ENCODE results near the gene NFIX. TPM values are rescaled to one million over a fixed set of nuclear protein-coding genes. Genes with fewer than 3 reads are reported as not detected.

NFIX gene
- total RNA-seq, 6 experiments from 2014 or later = 20.3 to 40.0 (median 26.7) TPM

DNA sequence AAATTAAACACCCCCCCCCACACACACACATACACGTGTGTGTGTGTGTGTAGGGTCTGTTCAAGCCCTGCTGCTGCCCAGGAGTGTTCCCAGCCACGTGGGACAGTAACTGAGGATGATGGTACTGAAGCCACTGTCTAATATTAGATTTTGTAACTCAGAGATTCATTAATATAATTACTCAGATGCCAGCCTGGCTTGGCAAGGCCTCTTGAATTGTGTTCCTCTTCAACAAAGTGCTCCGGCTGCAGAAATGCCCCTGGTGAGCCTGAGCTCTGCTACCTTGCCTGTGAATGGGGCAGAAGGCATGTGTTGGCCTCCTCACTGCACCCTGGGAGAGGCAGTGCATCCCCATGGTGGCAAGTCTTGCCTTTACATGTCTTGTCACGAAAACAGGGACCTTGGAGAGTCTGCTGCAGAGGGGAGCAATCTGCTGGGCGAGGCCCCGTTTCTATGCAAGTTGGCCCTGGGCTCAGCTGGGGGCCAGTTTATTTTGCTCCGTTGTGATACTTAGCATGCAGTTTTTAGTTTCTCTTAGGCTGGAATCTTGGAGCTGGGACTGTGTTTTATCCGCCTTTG is 44.0 kb downstream of the NFIX start:
- no peak for ATAC-seq
- 57% methylated on average over 2 of the region's 8 CpGs for WGBS (ENCODE audit: insufficient coverage, low coverage, low lambda C conversion rate, missing lambda C conversion rate)
- H3K4me1 ChIP-seq = peaks cover 0 to 34% (median 14%) of the 10 kb centered on the region in 4 donors
- no peak overlapping the region for H3K4me3 ChIP-seq
- no peak for DNase-seq
- TF ChIP-seq, protein P1, sequence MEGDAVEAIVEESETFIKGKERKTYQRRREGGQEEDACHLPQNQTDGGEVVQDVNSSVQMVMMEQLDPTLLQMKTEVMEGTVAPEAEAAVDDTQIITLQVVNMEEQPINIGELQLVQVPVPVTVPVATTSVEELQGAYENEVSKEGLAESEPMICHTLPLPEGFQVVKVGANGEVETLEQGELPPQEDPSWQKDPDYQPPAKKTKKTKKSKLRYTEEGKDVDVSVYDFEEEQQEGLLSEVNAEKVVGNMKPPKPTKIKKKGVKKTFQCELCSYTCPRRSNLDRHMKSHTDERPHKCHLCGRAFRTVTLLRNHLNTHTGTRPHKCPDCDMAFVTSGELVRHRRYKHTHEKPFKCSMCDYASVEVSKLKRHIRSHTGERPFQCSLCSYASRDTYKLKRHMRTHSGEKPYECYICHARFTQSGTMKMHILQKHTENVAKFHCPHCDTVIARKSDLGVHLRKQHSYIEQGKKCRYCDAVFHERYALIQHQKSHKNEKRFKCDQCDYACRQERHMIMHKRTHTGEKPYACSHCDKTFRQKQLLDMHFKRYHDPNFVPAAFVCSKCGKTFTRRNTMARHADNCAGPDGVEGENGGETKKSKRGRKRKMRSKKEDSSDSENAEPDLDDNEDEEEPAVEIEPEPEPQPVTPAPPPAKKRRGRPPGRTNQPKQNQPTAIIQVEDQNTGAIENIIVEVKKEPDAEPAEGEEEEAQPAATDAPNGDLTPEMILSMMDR (IDR thresholded peaks at IDR 0.05) = no peak
- TF ChIP-seq POLR2A (IDR thresholded peaks at IDR 0.05) = no peak
- intact Hi-C loops (cut with DNase I) = loop anchor here in 1 of 2 donors (5.0 to 10.0 kb wide), 2 partner anchors 56 to 57 kb away; no protein-coding TSS in a partner anchor
- no peaks in the 10 kb centered on the region for H3K9me3 ChIP-seq
- H3K27me3 ChIP-seq = no peaks in the 10 kb centered on the region
- H3K27ac ChIP-seq = no peak overlapping the region
- no peaks in the 10 kb centered on the region for H3K36me3 ChIP-seq

DNA sequence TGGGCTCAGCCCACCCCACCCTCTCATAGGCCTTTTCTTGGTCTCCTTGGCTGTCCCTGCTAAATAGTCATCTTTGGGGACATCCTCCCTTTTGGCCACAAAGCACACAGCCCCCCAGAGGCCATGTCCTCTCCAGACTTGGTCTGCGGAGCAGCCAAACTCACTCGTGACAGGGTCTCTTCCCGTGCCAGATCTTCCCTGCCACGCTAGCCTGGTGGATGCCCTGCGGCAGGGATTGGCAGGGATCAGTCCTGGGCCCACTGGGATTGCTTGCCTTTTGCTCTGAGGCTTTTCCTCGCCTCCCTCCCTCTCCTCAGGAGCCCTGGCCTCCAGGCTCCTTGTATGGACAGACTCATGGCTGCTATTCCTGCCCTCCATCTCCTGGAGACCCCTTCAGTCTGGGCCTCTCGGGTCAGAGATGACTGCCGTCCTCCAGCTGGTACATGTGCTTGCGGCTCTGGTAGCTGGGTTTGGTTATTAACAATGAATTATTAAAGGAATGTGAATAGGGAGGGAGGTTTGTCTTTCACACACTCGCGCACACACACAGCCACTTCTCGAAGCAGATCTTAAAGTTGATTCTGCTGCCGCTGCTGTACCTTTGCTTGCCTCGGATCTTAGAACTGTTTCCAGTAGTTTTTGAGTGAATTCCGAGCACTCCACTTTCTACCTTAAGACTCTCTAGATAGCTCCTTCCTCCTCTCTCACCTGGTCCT is 45.1 kb downstream of the NFIX start:
- intact Hi-C loops (cut with DNase I) = no loop called here

DNA sequence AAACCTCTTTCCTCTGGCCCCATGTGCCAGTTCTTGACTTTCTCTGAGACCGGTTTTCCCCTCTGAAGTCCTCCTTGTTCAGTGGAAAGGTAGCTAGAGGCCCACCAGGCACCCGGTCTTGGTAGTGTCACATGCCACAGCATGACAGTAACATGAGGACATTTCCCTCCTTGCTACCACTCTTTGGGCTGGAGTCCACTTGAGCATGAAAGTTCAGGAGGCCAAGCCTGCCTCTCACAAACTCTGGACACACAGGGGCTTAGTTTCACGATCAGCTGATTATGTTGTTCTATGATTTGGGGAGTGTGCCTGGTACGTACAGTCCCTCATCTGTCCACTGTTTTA is 45.6 kb downstream of the NFIX start:
- no peaks in the 10 kb centered on the region for H3K36me3 ChIP-seq
- no peaks in the 10 kb centered on the region for H3K27me3 ChIP-seq
- no peak overlapping the region for H3K27ac ChIP-seq
- TF ChIP-seq POLR2A (IDR thresholded peaks at IDR 0.05) = no peak
- TF ChIP-seq, protein P1 (IDR thresholded peaks at IDR 0.05) = no peak
- H3K9me3 ChIP-seq = no peaks in the 10 kb centered on the region
- H3K4me1 ChIP-seq = peaks cover 0 to 27% (median 13%) of the 10 kb centered on the region in 4 donors
- ATAC-seq (no peak), DNase-seq (no peak)
- intact Hi-C loops (cut with DNase I) = no loop called here
- H3K4me3 ChIP-seq = no peak overlapping the region
- WGBS (ENCODE audit: insufficient coverage, low coverage, low lambda C conversion rate, missing lambda C conversion rate) = 73% methylated on average over 4 of the region's 4 CpGs

More for the DNA sequence above, 45.1 kb downstream of the NFIX start:
- H3K27ac ChIP-seq = no peak overlapping the region
- TF ChIP-seq POLR2A (IDR thresholded peaks at IDR 0.05) = no peak
- TF ChIP-seq, protein P1 (IDR thresholded peaks at IDR 0.05) = no peak
- WGBS (ENCODE audit: insufficient coverage, low coverage, low lambda C conversion rate, missing lambda C conversion rate) = 86% methylated on average over 5 of the region's 15 CpGs
- no peaks in the 10 kb centered on the region for H3K27me3 ChIP-seq
- ATAC-seq = no peak
- H3K36me3 ChIP-seq = no peaks in the 10 kb centered on the region
- H3K4me3 ChIP-seq = no peak overlapping the region
- no peaks in the 10 kb centered on the region for H3K9me3 ChIP-seq
- no peak for DNase-seq
- peaks cover 0 to 29% (median 14%) of the 10 kb centered on the region in 4 donors for H3K4me1 ChIP-seq

DNA sequence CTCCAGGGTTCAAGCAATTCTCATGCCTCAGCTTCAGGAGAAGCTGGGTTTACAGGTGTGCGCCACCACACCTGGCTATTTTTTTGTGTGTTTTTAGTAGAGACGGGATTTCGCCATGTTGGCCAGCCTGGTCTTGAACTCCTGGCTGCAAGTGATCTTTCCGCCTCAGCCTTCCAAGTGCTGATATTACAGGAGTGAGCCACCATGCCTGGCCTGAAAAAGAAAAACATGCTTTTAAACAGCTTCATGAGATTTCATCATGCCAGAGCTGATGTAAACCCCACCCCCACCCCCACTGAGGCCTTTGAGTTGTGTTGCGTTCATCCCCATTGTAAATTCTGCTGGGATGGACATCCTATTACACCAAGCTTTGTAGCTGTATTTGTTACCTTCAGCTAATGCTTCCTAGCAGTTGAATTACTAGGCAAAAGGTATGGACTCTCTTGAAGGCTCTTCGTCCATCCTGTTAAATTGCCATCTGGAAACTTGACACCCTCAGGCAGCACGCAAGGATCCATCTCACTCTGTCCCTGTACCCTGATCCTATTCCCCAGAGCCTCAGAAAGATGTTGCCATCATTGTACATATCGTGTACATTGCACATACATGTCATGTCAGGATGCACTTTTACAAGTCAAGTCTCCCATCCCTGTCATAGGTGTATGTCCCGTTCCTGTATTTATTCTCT is 47.3 kb downstream of the NFIX start:
- TF ChIP-seq, protein P1 (IDR thresholded peaks at IDR 0.05) = no peak
- TF ChIP-seq POLR2A (IDR thresholded peaks at IDR 0.05) = no peak
- Histone ChIP-seq H3K27ac (no peak overlapping the region), H3K4me3 (no peak overlapping the region), H3K4me1 (peaks cover 0 to 18% (median 9%) of the 10 kb centered on the region in 4 donors), H3K36me3 (no peaks in the 10 kb centered on the region), H3K27me3 (no peaks in the 10 kb centered on the region), H3K9me3 (no peaks in the 10 kb centered on the region)
- ATAC-seq (no peak), DNase-seq (no peak)
- whole genome bisulfite sequencing (ENCODE audit: insufficient coverage, low coverage, low lambda C conversion rate, missing lambda C conversion rate) = 91% methylated on average over 8 of the region's 9 CpGs
- intact Hi-C loops (cut with DNase I) = no loop called here
